GM12878 (cell line): Measurements from ENCODE around the gene STAB2. TPM values are rescaled to one million over a fixed set of nuclear protein-coding genes. Genes with fewer than 3 reads are reported as not detected.

Experiments used
- ATAC-seq: fragments of 200-7000 bp; cut with Tn5 transposase; 3 replicates; pipeline ENCODE4 v1.9.1; 2020; ENCODE audit warnings: mild to moderate bottlenecking, moderate library complexity
- BruUV-seq: library from RNA; stranded (reverse); fragments of 400-500 nt; replicated peaks from 2 replicates; lab custom pipeline; 2021; lab: Mats Ljungman, UMichigan
- CTCF ChIA-PET: fragments of 300-600 bp; sonication (Branson Sonifier 250); formaldehyde crosslinking; extraction: SDS; loops from one replicate; lab custom pipeline; 2021; ENCODE audit warnings: inconsistent platforms; lab: Yijun Ruan, JAX
- POLR2A ChIA-PET: fragments of 350-600 bp; formaldehyde crosslinking; extraction: SDS; loops from one replicate; lab custom pipeline; 2021; ENCODE audit warnings: inconsistent platforms; lab: Charles Lee
- RAD21 ChIA-PET: fragments of 300-600 bp; sonication (Branson Sonifier 250); formaldehyde crosslinking; loops from one replicate; lab custom pipeline; 2023; ENCODE audit warnings: antibody characterized with exemption; ENCODE audit not compliant: unreplicated experiment; lab: Charles Lee
- SMC1A ChIA-PET: fragments of 300-600 bp; sonication (Branson Sonifier 250); formaldehyde crosslinking; loops from one replicate; lab custom pipeline; 2023; ENCODE audit not compliant: unreplicated experiment, uncharacterized antibody; lab: Charles Lee
- DNase-seq: peaks from one replicate; pipeline ENCODE4 v3.0.0-alpha.2; 2011; ENCODE audit warnings: low read depth, low spot score
- FAIRE-seq: peaks from 3 replicates; lab custom pipeline; 2011; peaks lifted over from hg19 to GRCh38; lab: Jason Lieb, UNC
- H2AFZ ChIP-seq: 2 replicates; pipeline ENCODE4 v1.6.0; 2011; ENCODE audit warnings: low read depth, low read length, control low read depth; ENCODE audit not compliant: control insufficient read depth
- H3K27ac ChIP-seq: 2 replicates; pipeline ENCODE4 v1.5.1; 2011; ENCODE audit warnings: control low read depth; ENCODE audit not compliant: control insufficient read depth, insufficient read depth
- H3K27me3 ChIP-seq, 2 experiments: replicated peaks in 1 of 2; 2 replicates each; pipeline versions ENCODE4 v1.6.0 to v1.6.1; 2011; ENCODE audit warnings: low read length in 1 of 2; ENCODE audit not compliant: control insufficient read depth in 2 of 2, insufficient read depth in 2 of 2
- H3K36me3 ChIP-seq, 2 experiments: 2 replicates each; pipeline ENCODE4 v1.5.1; 2011; ENCODE audit warnings: low read length in 1 of 2; ENCODE audit not compliant: control insufficient read depth in 2 of 2, insufficient read depth in 2 of 2
- H3K4me1 ChIP-seq: 2 replicates; pipeline ENCODE4 v1.6.1; 2011; ENCODE audit warnings: mild to moderate bottlenecking, low read length, moderate library complexity, mixed read lengths; ENCODE audit not compliant: control insufficient read depth, insufficient read depth
- H3K4me2 ChIP-seq: 2 replicates; pipeline ENCODE4 v1.6.0; 2011; ENCODE audit warnings: control low read depth; ENCODE audit not compliant: control insufficient read depth, insufficient read depth
- H3K4me3 ChIP-seq: fragments of 200-600 bp; sonication (generic); 2 replicates; pipeline ENCODE4 v1.5.1; 2016
- H3K79me2 ChIP-seq: 2 replicates; pipeline ENCODE4 v1.6.0; 2011; ENCODE audit warnings: low read length; ENCODE audit not compliant: control insufficient read depth, insufficient read depth
- H3K9ac ChIP-seq: 2 replicates; pipeline ENCODE4 v1.8.0; 2011; ENCODE audit warnings: low read length, control low read depth, mixed read lengths; ENCODE audit not compliant: control insufficient read depth, insufficient read depth
- H3K9me3 ChIP-seq: replicated peaks from 3 replicates; pipeline ENCODE4 v1.5.1; 2011; ENCODE audit warnings: mild to moderate bottlenecking, low read length; ENCODE audit not compliant: control insufficient read depth, insufficient read depth
- H4K20me1 ChIP-seq: 2 replicates; pipeline ENCODE4 v1.6.0; 2011; ENCODE audit not compliant: control insufficient read depth, insufficient read depth
- IKZF2 ChIP-seq, 2 experiments: fragments of 450-650 bp; IDR thresholded peaks; 2 replicates each; pipeline ENCODE4 v1.6.1; 2017; ENCODE audit warnings: mild to moderate bottlenecking in 2 of 2, moderate library complexity in 2 of 2
- JUNB ChIP-seq: IDR thresholded peaks from 2 replicates; pipeline ENCODE4 v1.6.1; 2016; ENCODE audit warnings: antibody characterized with exemption, mild to moderate bottlenecking
- MTA3 ChIP-seq: IDR thresholded peaks from 2 replicates; pipeline ENCODE4 v1.6.1; 2012; ENCODE audit warnings: low read length, inconsistent platforms, borderline replicate concordance
- NR2C1 ChIP-seq: fragments of 450-650 bp; IDR thresholded peaks from 2 replicates; pipeline ENCODE4 v1.6.1; 2017; ENCODE audit warnings: antibody characterized with exemption, mild to moderate bottlenecking, moderate library complexity
- PAX5 ChIP-seq: IDR thresholded peaks from 2 replicates; pipeline ENCODE4 v1.6.1; 2011; ENCODE audit warnings: low read depth, low read length, borderline replicate concordance
- RELA ChIP-seq: fragments of 450-650 bp; IDR thresholded peaks from 2 replicates; pipeline ENCODE4 v1.8.0; 2014; ENCODE audit warnings: borderline replicate concordance; ENCODE audit not compliant: partially characterized antibody
- TCF3 ChIP-seq: IDR thresholded peaks from 2 replicates; pipeline ENCODE4 v1.6.1; 2012; ENCODE audit warnings: low read depth, mild to moderate bottlenecking, low read length, borderline replicate concordance; ENCODE audit not compliant: insufficient read depth
- YY1 ChIP-seq: IDR thresholded peaks from 2 replicates; pipeline ENCODE4 v1.6.1; 2011; ENCODE audit warnings: low read depth, mild to moderate bottlenecking, low read length
- ZNF622 ChIP-seq: fragments of 450-650 bp; IDR thresholded peaks from 2 replicates; pipeline ENCODE4 v1.6.1; 2017; ENCODE audit warnings: mild to moderate bottlenecking, inconsistent platforms
- WGBS: methylation state at CpG from one replicate; pipeline ENCODE4 v1.1.6; 2016; ENCODE audit warnings: low lambda C conversion rate; ENCODE audit not compliant: insufficient replicate concordance, insufficient coverage; ENCODE audit errors: missing lambda C conversion rate; 5-methylcytosine and 5-hydroxymethylcytosine counted together
- in situ Hi-C: fragments of 300-500 bp; cut with MboI; formaldehyde crosslinking; loops from 9 replicates; pipeline ENCODE4 v1.14.3; 2018; ENCODE audit warnings: mixed read lengths
- intact Hi-C: fragments of 100-400 bp; cut with micrococcal nuclease; formaldehyde crosslinking; loops from one replicate; pipeline ENCODE4 v1.14.2; 2022; ENCODE audit not compliant: unreplicated experiment
- polyA plus RNA-seq, 11 experiments: library from polyadenylated mRNA; depleted of rRNA in 4 of 11; unstranded in 6 of 11; stranded (reverse) in 5 of 11; fragments of >200 nt; fragmentation: Nextera tagmentation in 4 of 11; fragmentation: Illumina TruSeq in 1 of 11; extraction: Ambion mirVana in 4 of 11; extraction: Trizol in 1 of 11; gene quantifications; 1 replicate in 1 of 11; 2 replicates in 10 of 11; pipeline versions ENCODE4 v1.2.1 to v1.2.3, GENCODE V29; 2011 to 2016; ENCODE audit warnings: inconsistent platforms in 2 of 11, missing spikeins in 2 of 11, low read depth in 1 of 11
- total RNA-seq, 4 experiments: library from RNA; depleted of rRNA in 3 of 4; stranded (reverse); fragments of >200 nt in 3 of 4; fragmentation: Illumina TruSeq in 1 of 4; extraction: Trizol in 1 of 4; gene quantifications; 2 replicates each; pipeline versions ENCODE4 v1.2.1 to v1.2.3, GENCODE V29; 2013 to 2021
- TF ChIP-seq, protein P1 (sequence below): fragments of 450-650 bp; IDR thresholded peaks from 2 replicates; pipeline ENCODE4 v1.6.1; 2016; ENCODE audit warnings: mild to moderate bottlenecking, moderate library complexity, borderline replicate concordance

The STAB2 gene
- total and polyA plus RNA-seq, 10 of the 15 experiments (the other 5 are each of a cell fraction or from before 2014, with no cell fraction given) = 0.37 TPM; not detected in 9

DNA sequence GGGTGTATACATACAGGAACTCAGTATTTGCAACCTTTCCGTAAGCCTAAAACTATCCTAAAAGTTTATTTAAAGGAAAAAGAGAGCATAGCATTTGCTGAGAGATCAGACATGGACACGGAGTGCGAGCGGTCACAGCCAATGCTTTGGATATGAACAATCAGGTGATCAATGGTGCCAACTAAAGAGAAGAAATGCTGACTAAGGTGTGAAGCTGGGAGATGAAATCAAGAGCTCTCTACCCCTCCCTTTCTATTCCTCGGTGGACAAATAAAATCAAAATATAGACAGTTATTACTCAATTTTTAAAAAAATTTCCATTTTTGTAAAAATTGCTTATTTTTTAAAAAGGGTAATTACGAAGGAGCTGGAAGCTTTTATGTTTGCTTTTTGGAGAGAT, 224.7 kb downstream of the STAB2 start:
- TF ChIP-seq MTA3 = no peak
- no peak for TF ChIP-seq IKZF2 (IDR thresholded peaks at IDR 0.05)
- no peak for TF ChIP-seq ZNF622
- TF ChIP-seq PAX5 = no peak
- no peak for TF ChIP-seq RELA
- TF ChIP-seq, protein P1, sequence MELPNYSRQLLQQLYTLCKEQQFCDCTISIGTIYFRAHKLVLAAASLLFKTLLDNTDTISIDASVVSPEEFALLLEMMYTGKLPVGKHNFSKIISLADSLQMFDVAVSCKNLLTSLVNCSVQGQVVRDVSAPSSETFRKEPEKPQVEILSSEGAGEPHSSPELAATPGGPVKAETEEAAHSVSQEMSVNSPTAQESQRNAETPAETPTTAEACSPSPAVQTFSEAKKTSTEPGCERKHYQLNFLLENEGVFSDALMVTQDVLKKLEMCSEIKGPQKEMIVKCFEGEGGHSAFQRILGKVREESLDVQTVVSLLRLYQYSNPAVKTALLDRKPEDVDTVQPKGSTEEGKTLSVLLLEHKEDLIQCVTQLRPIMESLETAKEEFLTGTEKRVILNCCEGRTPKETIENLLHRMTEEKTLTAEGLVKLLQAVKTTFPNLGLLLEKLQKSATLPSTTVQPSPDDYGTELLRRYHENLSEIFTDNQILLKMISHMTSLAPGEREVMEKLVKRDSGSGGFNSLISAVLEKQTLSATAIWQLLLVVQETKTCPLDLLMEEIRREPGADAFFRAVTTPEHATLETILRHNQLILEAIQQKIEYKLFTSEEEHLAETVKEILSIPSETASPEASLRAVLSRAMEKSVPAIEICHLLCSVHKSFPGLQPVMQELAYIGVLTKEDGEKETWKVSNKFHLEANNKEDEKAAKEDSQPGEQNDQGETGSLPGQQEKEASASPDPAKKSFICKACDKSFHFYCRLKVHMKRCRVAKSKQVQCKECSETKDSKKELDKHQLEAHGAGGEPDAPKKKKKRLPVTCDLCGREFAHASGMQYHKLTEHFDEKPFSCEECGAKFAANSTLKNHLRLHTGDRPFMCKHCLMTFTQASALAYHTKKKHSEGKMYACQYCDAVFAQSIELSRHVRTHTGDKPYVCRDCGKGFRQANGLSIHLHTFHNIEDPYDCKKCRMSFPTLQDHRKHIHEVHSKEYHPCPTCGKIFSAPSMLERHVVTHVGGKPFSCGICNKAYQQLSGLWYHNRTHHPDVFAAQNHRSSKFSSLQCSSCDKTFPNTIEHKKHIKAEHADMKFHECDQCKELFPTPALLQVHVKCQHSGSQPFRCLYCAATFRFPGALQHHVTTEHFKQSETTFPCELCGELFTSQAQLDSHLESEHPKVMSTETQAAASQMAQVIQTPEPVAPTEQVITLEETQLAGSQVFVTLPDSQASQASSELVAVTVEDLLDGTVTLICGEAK = no peak
- no peak for TF ChIP-seq JUNB
- no peak for TF ChIP-seq TCF3
- no peak for TF ChIP-seq YY1
- TF ChIP-seq NR2C1 = no peak
- in situ Hi-C loops (no loop called here), intact Hi-C loops (no loop called here)
- Histone ChIP-seq H3K27ac (no peak overlapping the region), H3K4me3 (no peak overlapping the region), H3K9me3 (no peaks in the 10 kb centered on the region), H3K79me2 (no peaks in the 10 kb centered on the region), H3K27me3 (no peaks in the 10 kb centered on the region), H3K4me2 (no peak overlapping the region), H3K36me3 (peaks cover 0 to 3% of the 10 kb centered on the region in 2 experiments; a peak in 2 of 4 replicates), H2AFZ (no peak overlapping the region), H3K9ac (no peak overlapping the region), H4K20me1 (no peaks in the 10 kb centered on the region), H3K4me1 (no peaks in the 10 kb centered on the region)
- DNase-seq (no peak), FAIRE-seq (no peak), ATAC-seq (no peak)
- CTCF ChIA-PET = no interaction called here
- SMC1A ChIA-PET = interaction anchor here (1.0 to 1.4 kb wide), 2 partner anchors 30 to 49 kb away, joined by 3 to 4 read pairs; partner anchors contain the start of gene NT5DC3
- RAD21 ChIA-PET = no interaction called here
- POLR2A ChIA-PET = no interaction called here
- BruUV-seq = no TSS peak
- 90% methylated on average over 6 of the region's 6 CpGs for WGBS
